PC-9 (cell line): ENCODE results near the gene ATXN1. TPM values are rescaled to one million over a fixed set of nuclear protein-coding genes. Genes with fewer than 3 reads are reported as not detected.

ENCODE experiments used
- BruUV-seq: library from RNA; stranded (reverse); fragments of 400-500 nt; replicated peaks from 2 replicates; lab custom pipeline; 2021; lab: Mats Ljungman, UMichigan
- CTCF ChIA-PET: fragments of 300-600 bp; sonication (Branson Sonifier 250); formaldehyde crosslinking; loops from one replicate; lab custom pipeline; 2022; ENCODE audit warnings: antibody characterized with exemption; lab: Charles Lee
- POLR2A ChIA-PET: fragments of 300-600 bp; sonication (Branson Sonifier 250); formaldehyde crosslinking; loops from one replicate; lab custom pipeline; 2022; ENCODE audit warnings: antibody characterized with exemption; ENCODE audit not compliant: unreplicated experiment; lab: Charles Lee
- DNase-seq, 2 experiments: peaks; one replicate each; pipeline versions ENCODE4 v3.0.0 to v3.0.0-alpha.2; 2015 to 2022; ENCODE audit warnings: mixed read lengths in 1 of 2
- H2AFZ ChIP-seq: fragments of 200-600 bp; sonication (generic); 2 replicates; pipeline ENCODE4 v1.8.1; 2017; ENCODE audit warnings: antibody characterized with exemption
- H3F3A ChIP-seq: fragments of 200-600 bp; sonication (generic); 2 replicates; pipeline ENCODE4 v1.8.1; 2017; ENCODE audit warnings: antibody characterized with exemption, mild to moderate bottlenecking, low read depth; ENCODE audit not compliant: insufficient read depth
- H3K27ac ChIP-seq: fragments of 200-600 bp; sonication (generic); 2 replicates; pipeline ENCODE4 v1.6.1; 2016; ENCODE audit warnings: mixed run types
- H3K27me3 ChIP-seq: fragments of 200-600 bp; sonication (generic); 2 replicates; pipeline ENCODE4 v1.6.1; 2016; ENCODE audit warnings: low read depth, mixed run types; ENCODE audit not compliant: insufficient read depth
- H3K36me3 ChIP-seq: fragments of 200-600 bp; sonication (generic); 2 replicates; pipeline ENCODE4 v1.6.1; 2016; ENCODE audit warnings: low read depth, mixed run types
- H3K4me1 ChIP-seq: fragments of 200-600 bp; sonication (generic); replicated peaks from 2 replicates; pipeline ENCODE4 v1.6.1; 2016; ENCODE audit warnings: mixed run types; ENCODE audit not compliant: insufficient read depth
- H3K4me2 ChIP-seq: fragments of 200-600 bp; sonication (generic); 2 replicates; pipeline ENCODE4 v1.6.1; 2017; ENCODE audit warnings: mixed run types
- H3K4me3 ChIP-seq: fragments of 200-600 bp; sonication (generic); 2 replicates; pipeline ENCODE4 v1.6.1; 2016; ENCODE audit warnings: mixed run types
- H3K79me2 ChIP-seq: fragments of 200-600 bp; sonication (generic); 2 replicates; pipeline ENCODE4 v1.6.1; 2017; ENCODE audit warnings: low read depth, mixed run types
- H3K9me2 ChIP-seq: fragments of 200-600 bp; sonication (generic); 2 replicates; pipeline ENCODE4 v1.8.1; 2017; ENCODE audit warnings: mild to moderate bottlenecking; ENCODE audit not compliant: insufficient read depth
- H3K9me3 ChIP-seq: fragments of 200-600 bp; sonication (generic); 2 replicates; pipeline ENCODE4 v1.8.1; 2016; ENCODE audit warnings: low read depth; ENCODE audit not compliant: insufficient read depth
- H4K20me1 ChIP-seq: fragments of 200-600 bp; sonication (generic); 2 replicates; pipeline ENCODE4 v1.8.1; 2017; ENCODE audit not compliant: insufficient read depth
- EZH2 ChIP-seq: fragments of 200-600 bp; sonication (generic); IDR thresholded peaks from 2 replicates; pipeline ENCODE4 v1.8.0; 2017; ENCODE audit warnings: antibody characterized with exemption, low read depth
- intact Hi-C: fragments of 100-400 bp; cut with micrococcal nuclease; formaldehyde crosslinking; loops from one replicate; pipeline ENCODE4 v1.10.0; 2022; ENCODE audit not compliant: unreplicated experiment
- total RNA-seq: library from RNA; stranded (reverse); gene quantifications from 2 replicates; pipeline ENCODE4 v1.2.3, GENCODE V29; 2021
- TF ChIP-seq, protein P1 (sequence below): fragments of 200-600 bp; sonication (generic); conservative IDR thresholded peaks from 2 replicates; pipeline ENCODE4 v1.6.1; 2017; ENCODE audit warnings: mixed run types, antibody characterized with exemption, mild to moderate bottlenecking, moderate library complexity

Gene ATXN1
- total RNA-seq, 1 experiment from 2014 or later = 42.7 TPM

DNA sequence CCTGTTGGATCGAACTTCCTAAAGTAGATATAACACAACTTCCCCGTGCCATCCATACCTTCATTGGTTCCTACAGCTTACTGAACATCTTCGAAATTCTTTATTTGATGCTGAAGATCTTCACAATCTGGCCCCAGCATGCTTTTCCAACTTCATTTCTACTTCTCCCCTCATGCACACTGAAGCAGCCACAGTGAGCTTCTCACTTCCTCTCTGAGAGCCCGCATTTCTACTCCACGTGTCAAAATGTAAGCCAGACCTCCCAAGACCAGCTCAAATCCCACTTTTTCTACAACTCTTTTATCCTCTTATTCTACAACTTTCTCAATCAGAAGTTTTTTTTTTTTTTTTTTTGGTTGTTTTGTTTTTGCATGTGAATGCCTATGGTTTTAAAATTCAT lies 268.1 kb downstream of the ATXN1 start:
- Histone ChIP-seq H3K36me3 (no peaks in the 10 kb centered on the region), H3K4me2 (no peak overlapping the region), H3K9me2 (no peaks in the 10 kb centered on the region; the same call in 1 of the 2 replicates), H3K4me1 (no peaks in the 10 kb centered on the region), H3F3A (no peaks in the 10 kb centered on the region), H3K27ac (no peak overlapping the region), H4K20me1 (no peaks in the 10 kb centered on the region), H3K9me3 (no peaks in the 10 kb centered on the region), H3K79me2 (no peaks in the 10 kb centered on the region), H3K4me3 (no peak overlapping the region), H3K27me3 (no peaks in the 10 kb centered on the region), H2AFZ (no peak overlapping the region)
- no peak for DNase-seq
- ChIA-PET POLR2A (no interaction called here), CTCF (interaction anchor here (0.7 to 0.9 kb wide), 2 partner anchors 257 to 605 kb away, joined by 5 to 6 read pairs; no protein-coding TSS in a partner anchor)
- no TSS peak for BruUV-seq
- intact Hi-C loops = no loop called here
- TF ChIP-seq EZH2 = no peak
- TF ChIP-seq, protein P1, sequence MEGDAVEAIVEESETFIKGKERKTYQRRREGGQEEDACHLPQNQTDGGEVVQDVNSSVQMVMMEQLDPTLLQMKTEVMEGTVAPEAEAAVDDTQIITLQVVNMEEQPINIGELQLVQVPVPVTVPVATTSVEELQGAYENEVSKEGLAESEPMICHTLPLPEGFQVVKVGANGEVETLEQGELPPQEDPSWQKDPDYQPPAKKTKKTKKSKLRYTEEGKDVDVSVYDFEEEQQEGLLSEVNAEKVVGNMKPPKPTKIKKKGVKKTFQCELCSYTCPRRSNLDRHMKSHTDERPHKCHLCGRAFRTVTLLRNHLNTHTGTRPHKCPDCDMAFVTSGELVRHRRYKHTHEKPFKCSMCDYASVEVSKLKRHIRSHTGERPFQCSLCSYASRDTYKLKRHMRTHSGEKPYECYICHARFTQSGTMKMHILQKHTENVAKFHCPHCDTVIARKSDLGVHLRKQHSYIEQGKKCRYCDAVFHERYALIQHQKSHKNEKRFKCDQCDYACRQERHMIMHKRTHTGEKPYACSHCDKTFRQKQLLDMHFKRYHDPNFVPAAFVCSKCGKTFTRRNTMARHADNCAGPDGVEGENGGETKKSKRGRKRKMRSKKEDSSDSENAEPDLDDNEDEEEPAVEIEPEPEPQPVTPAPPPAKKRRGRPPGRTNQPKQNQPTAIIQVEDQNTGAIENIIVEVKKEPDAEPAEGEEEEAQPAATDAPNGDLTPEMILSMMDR = no peak

GRCh38 chr6:16491666-16492313 lies 269.5 kb downstream of the ATXN1 start:
- no peak overlapping the region for H3K4me3 ChIP-seq
- H3K9me3 ChIP-seq = no peaks in the 10 kb centered on the region
- H4K20me1 ChIP-seq = no peaks in the 10 kb centered on the region
- POLR2A ChIA-PET = no interaction called here
- no peak overlapping the region for H2AFZ ChIP-seq
- no TSS peak for BruUV-seq
- no peak for TF ChIP-seq EZH2
- TF ChIP-seq, protein P1 = no peak
- H3K36me3 ChIP-seq = no peaks in the 10 kb centered on the region
- CTCF ChIA-PET = no interaction called here
- DNase-seq = no peak
- H3K4me1 ChIP-seq = no peaks in the 10 kb centered on the region
- H3K27ac ChIP-seq = no peak overlapping the region
- no peaks in the 10 kb centered on the region; the same call in 1 of the 2 replicates for H3K9me2 ChIP-seq
- intact Hi-C loops = no loop called here
- H3K4me2 ChIP-seq = no peak overlapping the region
- no peaks in the 10 kb centered on the region for H3K27me3 ChIP-seq
- no peaks in the 10 kb centered on the region for H3F3A ChIP-seq
- no peaks in the 10 kb centered on the region for H3K79me2 ChIP-seq

DNA sequence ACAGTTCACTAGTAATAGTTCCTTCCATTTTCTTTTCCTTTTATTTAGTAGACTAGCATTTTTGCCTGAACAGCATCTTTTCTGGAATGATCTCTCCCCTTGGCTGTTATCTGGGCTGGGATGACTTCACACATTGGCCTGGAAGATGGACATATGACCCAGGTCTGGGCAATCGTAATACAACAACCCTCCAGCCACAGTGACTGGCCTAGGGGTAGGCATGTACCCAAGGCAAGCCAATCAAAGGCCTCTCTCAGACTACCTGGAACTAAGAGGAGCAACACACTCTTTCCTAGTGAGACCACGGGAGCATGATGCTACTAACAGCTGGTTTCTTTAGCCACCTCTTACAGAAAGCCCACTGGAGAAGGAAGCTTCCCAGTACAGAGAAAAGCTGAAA lies 270.6 kb downstream of the ATXN1 start:
- DNase-seq = no peak
- Histone ChIP-seq H3K36me3 (no peaks in the 10 kb centered on the region), H3K27ac (no peak overlapping the region), H3F3A (no peaks in the 10 kb centered on the region), H3K27me3 (no peaks in the 10 kb centered on the region), H3K9me3 (no peaks in the 10 kb centered on the region), H3K79me2 (no peaks in the 10 kb centered on the region), H3K4me3 (no peak overlapping the region), H3K4me2 (no peak overlapping the region), H3K9me2 (no peaks in the 10 kb centered on the region; the same call in 1 of the 2 replicates), H3K4me1 (no peaks in the 10 kb centered on the region), H2AFZ (no peak overlapping the region), H4K20me1 (no peaks in the 10 kb centered on the region)
- intact Hi-C loops = no loop called here
- BruUV-seq = no TSS peak
- ChIA-PET POLR2A (no interaction called here), CTCF (no interaction called here)
- no peak for TF ChIP-seq EZH2
- TF ChIP-seq, protein P1 = no peak
